22Rv1 (cell line): ENCODE measurements around the gene PLEKHG4B.
"Not testable (repeated sequence)": the region's sequence is repeated elsewhere in the genome, so short reads cannot be mapped to it uniquely, and the experiment has no call there.

ENCODE experiments used
- H3K27ac ChIP-seq: fragments of 450-650 bp; 2 replicates; pipeline ENCODE4 v1.5.1; 2017
- CTCF ChIP-seq: fragments of 450-650 bp; IDR thresholded peaks from 2 replicates; pipeline ENCODE4 v1.5.1; 2017; ENCODE audit warnings: mild to moderate bottlenecking
- ZFX ChIP-seq: fragments of 450-650 bp; IDR thresholded peaks from 2 replicates; pipeline ENCODE4 v1.6.1; 2017; ENCODE audit warnings: antibody characterized with exemption, borderline replicate concordance

PLEKHG4B gene

GRCh38 chr5:228886-229285, 136.9 kb downstream of the PLEKHG4B start:
- TF ChIP-seq ZFX (no peak), CTCF (no peak)

GRCh38 chr5:230711-231110, 138.7 kb downstream of the PLEKHG4B start:
- H3K27ac ChIP-seq: no peak overlapping the region
- TF ChIP-seq CTCF (no peak), ZFX (no peak)

More at GRCh38 chr5:228886-229285, 136.9 kb downstream of the PLEKHG4B start:
- no peak overlapping the region for H3K27ac ChIP-seq

GRCh38 chr5:231661-232060, 139.7 kb downstream of the PLEKHG4B start:
- TF ChIP-seq CTCF (no peak), ZFX (no peak)
- no peak overlapping the region for H3K27ac ChIP-seq

GRCh38 chr5:233426-233825, 141.5 kb downstream of the PLEKHG4B start:
- H3K27ac ChIP-seq: not testable (repeated sequence)

GRCh38 chr5:234450-234849, 142.5 kb downstream of the PLEKHG4B start:
- H3K27ac ChIP-seq: no peak overlapping the region
- no peak for TF ChIP-seq ZFX
- TF ChIP-seq CTCF: no peak

GRCh38 chr5:235527-235926, 143.6 kb downstream of the PLEKHG4B start:
- not testable (repeated sequence) for H3K27ac ChIP-seq

- H3K27ac ChIP-seq: not testable (repeated sequence)
Observed at GRCh38 chr5:237931-238330, 146.0 kb downstream of the PLEKHG4B start.
